Smooth muscle cell of the brain vasculature (primary cell): ENCODE measurements around the gene PRKX.
"Not testable (repeated sequence)": the region's sequence is repeated elsewhere in the genome, so short reads cannot be mapped to it uniquely, and the experiment has no call there.

Experiments used
- DNase-seq: peaks from one replicate; pipeline ENCODE4 v3.0.0-alpha.2; 2012; ENCODE audit warnings: low read depth, low spot score

PRKX gene

GRCh38 chrX:3653111-3653510, 60.3 kb downstream of the PRKX start:
- DNase-seq: no peak

- peak; percentile 51 for DNase-seq
Observed at GRCh38 chrX:3651277-3651676, 62.2 kb downstream of the PRKX start.

- no peak for DNase-seq
Observed at GRCh38 chrX:3648084-3648483, 65.4 kb downstream of the PRKX start.

GRCh38 chrX:3639858-3640631, 73.4 kb downstream of the PRKX start:
- DNase-seq: not testable (repeated sequence)

- no peak for DNase-seq
Observed at GRCh38 chrX:3639236-3639635, 74.2 kb downstream of the PRKX start.

- DNase-seq: peak; percentile 36
Observed at GRCh38 chrX:3638280-3638873, 75.1 kb downstream of the PRKX start.

GRCh38 chrX:3636803-3637202, 76.6 kb downstream of the PRKX start:
- DNase-seq: no peak

- DNase-seq: no peak
Observed at GRCh38 chrX:3631196-3631595, 82.3 kb downstream of the PRKX start.

- no peak for DNase-seq
Observed at GRCh38 chrX:3627594-3627993, 85.9 kb downstream of the PRKX start.

- no peak for DNase-seq
Observed at GRCh38 chrX:3621414-3621813, 92.0 kb downstream of the PRKX start.

- DNase-seq: not testable (repeated sequence)
Observed at GRCh38 chrX:3611744-3612143, 101.7 kb downstream of the PRKX start.

GRCh38 chrX:3609810-3610209, 103.6 kb downstream of the PRKX start:
- no peak for DNase-seq

GRCh38 chrX:3603026-3603661, 110.3 kb downstream of the PRKX start:
- no peak for DNase-seq

- no peak for DNase-seq
Observed at GRCh38 chrX:3599802-3600430, 113.5 kb downstream of the PRKX start.

- DNase-seq: no peak
Observed at GRCh38 chrX:3598709-3599108, 114.7 kb downstream of the PRKX start.

GRCh38 chrX:3598046-3598605, 115.3 kb downstream of the PRKX start:
- no peak for DNase-seq

GRCh38 chrX:3592184-3592583, 121.3 kb downstream of the PRKX start:
- no peak for DNase-seq

- no peak for DNase-seq
Observed at GRCh38 chrX:3589474-3589873, 124.0 kb downstream of the PRKX start.

GRCh38 chrX:3585719-3586118, 127.7 kb downstream of the PRKX start:
- no peak for DNase-seq

- DNase-seq: no peak
Observed at GRCh38 chrX:3584415-3584996, 128.9 kb downstream of the PRKX start.

- DNase-seq: no peak
Observed at GRCh38 chrX:3582451-3582850, 131.0 kb downstream of the PRKX start.

GRCh38 chrX:3581609-3582108, 131.8 kb downstream of the PRKX start:
- DNase-seq: no peak
